ENCODE measurements around the gene CTIF.

The CTIF gene

DNA sequence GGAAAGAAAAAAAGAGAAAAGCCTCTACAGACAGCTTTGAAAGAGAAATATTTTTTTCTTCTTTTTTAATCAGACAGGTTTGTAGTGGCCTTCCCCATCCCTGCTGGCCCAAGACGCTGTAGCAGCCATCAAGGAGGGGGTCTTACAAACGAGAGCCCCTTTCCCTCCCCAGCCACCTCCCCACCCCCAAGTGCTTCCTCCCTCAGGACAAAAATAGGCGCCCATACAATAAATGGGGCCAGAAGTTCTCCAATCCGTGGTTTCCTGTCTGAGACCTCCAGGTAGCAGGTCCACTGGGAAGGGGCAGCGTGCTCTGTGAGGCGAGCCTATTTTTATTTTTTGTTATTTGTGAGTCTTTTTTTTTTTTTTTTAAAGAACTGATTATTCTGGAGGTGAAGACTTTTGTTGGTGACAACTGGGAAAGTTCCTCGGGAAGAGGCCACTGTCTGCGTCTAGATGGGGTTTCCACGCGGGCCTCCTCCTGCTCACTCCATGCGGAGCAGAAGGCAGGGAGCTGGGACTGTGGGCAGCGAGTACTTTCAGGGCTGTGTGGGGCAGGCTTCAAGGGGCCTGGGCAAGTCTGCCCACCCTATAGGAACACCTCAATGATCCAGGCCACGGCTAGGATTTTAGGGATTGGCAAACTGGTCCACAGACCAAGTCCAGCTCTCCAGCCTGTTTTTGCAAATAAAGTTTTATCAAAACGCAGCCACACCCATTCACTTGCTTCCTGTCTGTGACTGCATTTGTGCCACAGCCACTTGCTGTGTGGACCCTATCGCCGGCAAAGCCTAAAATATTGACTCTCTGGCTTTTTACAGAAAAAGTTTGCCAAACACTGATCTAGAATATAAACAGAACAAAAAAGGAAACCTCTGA, 139.6 kb downstream of the CTIF start:
- DNase-seq (ENCODE audit: low spot score) = no peak
- TF ChIP-seq CTCF (IDR thresholded peaks at IDR 0.05; ENCODE audit: extremely low read depth, missing control alignments) = no peak

DNA sequence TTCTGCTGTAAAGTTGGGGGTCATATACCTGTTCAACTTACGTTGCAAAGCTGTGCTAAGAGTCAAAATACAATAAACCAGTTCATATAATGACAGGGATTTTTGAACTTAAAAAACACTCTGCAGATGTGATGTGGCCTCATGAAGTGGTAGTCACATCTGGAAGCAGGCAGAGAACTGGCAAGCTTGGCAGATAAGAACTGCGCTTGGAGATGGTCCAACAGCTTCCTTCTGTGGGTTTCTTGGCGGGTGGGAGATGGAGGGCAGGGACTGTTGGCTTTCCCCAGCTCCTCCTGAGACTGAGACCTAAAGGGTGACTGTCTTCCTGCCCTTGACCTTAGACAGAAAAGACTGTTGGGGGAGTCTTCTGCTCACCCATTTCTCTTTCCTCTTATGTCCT, 140.4 kb downstream of the CTIF start:
- DNase-seq (ENCODE audit: low spot score) = no peak

DNA sequence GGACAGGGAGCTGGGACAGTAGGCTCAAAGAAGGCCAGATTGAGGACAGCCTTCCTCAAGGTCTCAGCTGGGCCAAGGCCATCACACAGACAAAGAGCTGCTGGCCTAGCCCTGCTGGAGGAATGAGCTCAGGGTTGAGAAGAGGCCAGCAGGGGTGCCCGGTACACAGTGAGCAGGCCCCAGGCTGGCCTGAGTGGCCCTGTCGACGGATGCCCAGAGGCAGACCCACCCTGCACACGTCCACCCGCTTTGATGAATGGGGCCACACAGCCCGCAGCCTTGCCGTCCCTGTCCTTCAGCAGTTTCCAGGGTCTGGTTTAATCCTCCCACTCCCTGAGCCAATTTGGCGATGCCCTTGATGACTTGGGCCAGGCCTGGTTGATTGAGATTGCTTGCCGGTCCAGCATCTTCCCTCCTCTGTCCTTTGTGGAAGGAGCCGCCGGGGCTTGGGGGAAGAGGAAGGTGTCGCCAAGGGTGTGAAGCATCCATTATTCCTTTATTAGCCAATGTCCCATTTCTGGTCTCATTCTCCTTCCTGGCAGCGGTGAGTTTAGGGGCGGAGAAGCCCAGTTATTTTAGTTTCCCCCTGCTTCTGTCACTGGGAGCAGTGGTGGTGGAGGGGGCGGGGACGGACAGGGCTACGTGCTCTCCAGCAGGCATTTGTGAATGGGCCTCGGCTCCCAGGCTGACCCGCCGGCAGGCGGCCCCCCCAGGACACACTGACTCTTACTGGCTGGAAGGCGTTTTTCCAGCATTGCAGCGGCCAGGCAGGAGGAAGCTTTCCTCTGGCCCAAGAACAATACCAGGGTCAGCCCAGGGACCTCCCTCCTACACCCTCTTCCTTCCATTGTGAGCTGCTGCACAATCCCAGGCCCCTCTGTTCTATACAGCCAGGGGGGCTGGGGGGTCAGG, 141.8 kb downstream of the CTIF start:
- no peak for TF ChIP-seq CTCF (IDR thresholded peaks at IDR 0.05; ENCODE audit: extremely low read depth, missing control alignments)

More for the DNA sequence above, 140.4 kb downstream of the CTIF start:
- TF ChIP-seq CTCF (IDR thresholded peaks at IDR 0.05; ENCODE audit: extremely low read depth, missing control alignments) = no peak

DNA sequence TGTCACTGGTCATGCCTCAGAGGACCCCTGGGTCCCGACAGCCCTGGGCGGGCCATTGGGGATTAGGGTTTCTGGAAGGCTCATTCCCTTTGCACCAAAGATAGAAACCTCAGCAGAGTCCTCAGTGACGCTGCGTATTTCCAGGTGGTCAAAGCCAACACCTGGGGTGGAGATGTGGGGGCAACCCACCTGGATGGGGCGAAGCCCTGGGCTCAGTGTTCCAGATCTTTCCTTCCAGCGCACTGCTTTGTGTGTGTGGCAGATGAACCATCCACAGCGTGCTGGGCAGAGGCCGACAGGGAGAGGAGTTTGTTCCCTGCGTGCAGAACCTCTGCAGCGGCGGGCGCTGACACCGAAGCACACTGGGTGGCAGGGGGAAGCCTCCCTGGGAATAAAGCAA, 143.9 kb downstream of the CTIF start:
- TF ChIP-seq CTCF (IDR thresholded peaks at IDR 0.05; ENCODE audit: extremely low read depth, missing control alignments) = no peak

More for the DNA sequence above, 141.8 kb downstream of the CTIF start:
- DNase-seq (ENCODE audit: low spot score) = no peak

GRCh38 chr18:48683197-48683596, 144.4 kb downstream of the CTIF start:
- no peak for TF ChIP-seq CTCF (IDR thresholded peaks at IDR 0.05; ENCODE audit: extremely low read depth, missing control alignments)
- DNase-seq (ENCODE audit: low spot score) = no peak

More for the DNA sequence above, 143.9 kb downstream of the CTIF start:
- no peak for DNase-seq (ENCODE audit: low spot score)

GRCh38 chr18:48683661-48684060, 144.8 kb downstream of the CTIF start:
- no peak for DNase-seq (ENCODE audit: low spot score)
- TF ChIP-seq CTCF (IDR thresholded peaks at IDR 0.05; ENCODE audit: extremely low read depth, missing control alignments) = no peak
